Hepatocyte (in vitro differentiated cells): Measurements from ENCODE around the gene ANO10. TPM values are rescaled to one million over a fixed set of nuclear protein-coding genes. Genes with fewer than 3 reads are reported as not detected.

ENCODE experiments used
- DNase-seq: peaks from one replicate; pipeline ENCODE4 v3.0.0-alpha.2; 2016; ENCODE audit warnings: low spot score
- H2AFZ ChIP-seq: fragments of 200-600 bp; sonication (generic); 2 replicates; pipeline ENCODE4 v1.6.0; 2016; ENCODE audit warnings: antibody characterized with exemption, mild to moderate bottlenecking
- H3K27ac ChIP-seq: fragments of 200-600 bp; sonication (generic); 2 replicates; pipeline ENCODE4 v1.5.1; 2016; ENCODE audit warnings: mild to moderate bottlenecking
- H3K27me3 ChIP-seq: fragments of 200-600 bp; sonication (generic); 2 replicates; pipeline ENCODE4 v1.6.1; 2016
- H3K36me3 ChIP-seq: fragments of 200-600 bp; sonication (generic); replicated peaks from 2 replicates; pipeline ENCODE4 v1.5.1; 2016; ENCODE audit warnings: low read depth; ENCODE audit not compliant: insufficient read depth
- H3K4me1 ChIP-seq: fragments of 200-600 bp; sonication (generic); 2 replicates; pipeline ENCODE4 v1.5.1; 2016; ENCODE audit warnings: mild to moderate bottlenecking, moderate library complexity; ENCODE audit not compliant: insufficient read depth
- H3K4me2 ChIP-seq: fragments of 200-600 bp; sonication (generic); 2 replicates; pipeline ENCODE4 v1.6.0; 2016
- H3K4me3 ChIP-seq: fragments of 200-600 bp; sonication (generic); 2 replicates; pipeline ENCODE4 v1.5.1; 2016; ENCODE audit warnings: mild to moderate bottlenecking
- H3K79me2 ChIP-seq: fragments of 200-600 bp; sonication (generic); 2 replicates; pipeline ENCODE4 v1.6.0; 2017; ENCODE audit warnings: mild to moderate bottlenecking
- H3K9me2 ChIP-seq: fragments of 200-600 bp; sonication (generic); replicated peaks from 2 replicates; pipeline ENCODE4 v1.6.0; 2017; ENCODE audit warnings: mild to moderate bottlenecking; ENCODE audit not compliant: insufficient read depth
- H3K9me3 ChIP-seq: fragments of 200-600 bp; sonication (generic); 2 replicates; pipeline ENCODE4 v1.5.1; 2016; ENCODE audit warnings: low read depth, mild to moderate bottlenecking
- H4K20me1 ChIP-seq: fragments of 200-600 bp; sonication (generic); 2 replicates; pipeline ENCODE4 v1.6.0; 2016; ENCODE audit warnings: mild to moderate bottlenecking; ENCODE audit not compliant: insufficient read depth, poor library complexity, severe bottlenecking
- CTCF ChIP-seq: fragments of 200-600 bp; sonication (generic); IDR thresholded peaks from 2 replicates; pipeline ENCODE4 v1.5.1; 2016; ENCODE audit warnings: antibody characterized with exemption, mild to moderate bottlenecking; ENCODE audit not compliant: poor library complexity
- EZH2 ChIP-seq: fragments of 200-600 bp; sonication (generic); IDR thresholded peaks from 2 replicates; pipeline ENCODE4 v1.6.1; 2016; ENCODE audit warnings: antibody characterized with exemption, mild to moderate bottlenecking, borderline replicate concordance
- EZH2phosphoT487 ChIP-seq: fragments of 200-600 bp; sonication (generic); IDR thresholded peaks from one replicate; pipeline ENCODE4 v1.6.1; 2018; ENCODE audit warnings: antibody characterized with exemption, mild to moderate bottlenecking, low read depth, moderate library complexity; ENCODE audit not compliant: unreplicated experiment, severe bottlenecking
- WGBS: methylation state at CpG from one replicate; pipeline ENCODE4 v1.1.6; 2016; ENCODE audit warnings: low lambda C conversion rate; ENCODE audit errors: missing lambda C conversion rate; 5-methylcytosine and 5-hydroxymethylcytosine counted together
- polyA plus RNA-seq: library from polyadenylated mRNA; unstranded; fragments of >200 nt; fragmentation: Nextera tagmentation; extraction: Ambion mirVana; gene quantifications from 2 replicates; pipeline ENCODE4 v1.2.1, GENCODE V29; 2016
- total RNA-seq: library from RNA; depleted of rRNA; stranded (reverse); fragments of >200 nt; gene quantifications from 2 replicates; pipeline ENCODE4 v1.2.3, GENCODE V29; 2014

ANO10 gene
- total and polyA plus RNA-seq, 2 experiments from 2014 or later = 28.5 to 33.5 TPM

GRCh38 chr3:43353393-43353792 is 268.4 kb downstream of the ANO10 start:
- DNase-seq = no peak
- WGBS = 100% methylated on average over 1 of the region's 1 CpG
- TF ChIP-seq EZH2phosphoT487 (no peak), EZH2 (no peak), CTCF (no peak)
- H3K27me3 ChIP-seq = no peaks in the 10 kb centered on the region
- H4K20me1 ChIP-seq = no peaks in the 10 kb centered on the region
- no peaks in the 10 kb centered on the region for H3K4me1 ChIP-seq
- H3K4me2 ChIP-seq = no peak overlapping the region
- no peaks in the 10 kb centered on the region for H3K9me3 ChIP-seq
- H3K4me3 ChIP-seq = no peak overlapping the region
- H3K9me2 ChIP-seq = no peaks in the 10 kb centered on the region
- no peaks in the 10 kb centered on the region for H3K36me3 ChIP-seq
- H3K27ac ChIP-seq = no peak overlapping the region
- no peaks in the 10 kb centered on the region for H3K79me2 ChIP-seq
- H2AFZ ChIP-seq = no peak overlapping the region

- Histone ChIP-seq H3K79me2 (no peaks in the 10 kb centered on the region), H4K20me1 (no peaks in the 10 kb centered on the region), H3K36me3 (no peaks in the 10 kb centered on the region), H3K27ac (no peak overlapping the region), H3K9me3 (no peaks in the 10 kb centered on the region), H3K9me2 (no peaks in the 10 kb centered on the region), H3K27me3 (no peaks in the 10 kb centered on the region), H3K4me2 (no peak overlapping the region), H3K4me3 (no peak overlapping the region), H3K4me1 (no peaks in the 10 kb centered on the region), H2AFZ (no peak overlapping the region)
- 93% methylated on average over 3 of the region's 3 CpGs for WGBS
- DNase-seq = no peak
- TF ChIP-seq EZH2 (no peak), CTCF (no peak)
Measured at GRCh38 chr3:43349716-43350115, 272.1 kb downstream of the ANO10 start.

GRCh38 chr3:43348852-43349574 is 272.8 kb downstream of the ANO10 start:
- no peaks in the 10 kb centered on the region for H3K79me2 ChIP-seq
- H3K9me3 ChIP-seq = no peaks in the 10 kb centered on the region
- no peaks in the 10 kb centered on the region for H3K36me3 ChIP-seq
- H2AFZ ChIP-seq = no peak overlapping the region
- 96% methylated on average over 4 of the region's 4 CpGs for WGBS
- no peak for TF ChIP-seq EZH2phosphoT487
- TF ChIP-seq CTCF = no peak
- TF ChIP-seq EZH2 = no peak
- H3K4me2 ChIP-seq = no peak overlapping the region
- no peaks in the 10 kb centered on the region for H4K20me1 ChIP-seq
- H3K4me1 ChIP-seq = no peaks in the 10 kb centered on the region
- DNase-seq = no peak
- H3K4me3 ChIP-seq = no peak overlapping the region
- no peaks in the 10 kb centered on the region for H3K27me3 ChIP-seq
- H3K27ac ChIP-seq = no peak overlapping the region
- H3K9me2 ChIP-seq = no peaks in the 10 kb centered on the region

GRCh38 chr3:43348350-43348749 is 273.5 kb downstream of the ANO10 start:
- H4K20me1 ChIP-seq = no peaks in the 10 kb centered on the region
- H3K79me2 ChIP-seq = no peaks in the 10 kb centered on the region
- H3K9me2 ChIP-seq = no peaks in the 10 kb centered on the region
- no peak overlapping the region for H2AFZ ChIP-seq
- H3K4me1 ChIP-seq = no peaks in the 10 kb centered on the region
- no peak overlapping the region for H3K27ac ChIP-seq
- H3K27me3 ChIP-seq = no peaks in the 10 kb centered on the region
- DNase-seq = no peak
- WGBS = 97% methylated on average over 11 of the region's 11 CpGs
- TF ChIP-seq EZH2 (no peak), EZH2phosphoT487 (no peak), CTCF (no peak)
- no peaks in the 10 kb centered on the region for H3K36me3 ChIP-seq
- H3K9me3 ChIP-seq = no peaks in the 10 kb centered on the region
- no peak overlapping the region for H3K4me3 ChIP-seq
- H3K4me2 ChIP-seq = no peak overlapping the region
